ENCODE data around the gene MARK1. TPM values are rescaled to one million over a fixed set of nuclear protein-coding genes. Genes with fewer than 3 reads are reported as not detected.

Gene MARK1
- total and polyA plus RNA-seq, 10 of the 15 experiments (the other 5 are each of a cell fraction or from before 2014, with no cell fraction given) = 0.02 to 0.67 (median 0.12) TPM; not detected in 6

DNA sequence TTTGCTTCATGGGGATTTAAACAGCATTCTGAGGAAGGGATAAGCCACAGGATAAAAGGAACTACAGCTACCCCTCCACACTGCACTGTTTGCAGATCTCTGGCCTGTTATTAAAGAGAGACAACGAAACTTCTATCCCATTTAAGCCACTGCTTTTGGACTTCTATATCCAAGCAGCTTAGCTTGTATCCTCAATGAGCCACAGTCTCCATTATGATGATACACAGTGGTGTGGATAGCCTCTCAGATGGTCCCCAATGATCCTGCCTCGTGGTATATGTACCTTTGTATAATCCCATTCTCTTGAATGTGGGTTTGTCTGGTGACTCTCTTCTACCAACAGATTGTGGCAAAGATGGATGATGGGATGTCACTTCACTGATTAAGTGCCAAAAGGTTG, 36.0 kb upstream of the MARK1 start (continued):
- TF ChIP-seq STAT3 (IDR thresholded peaks at IDR 0.05; ENCODE audit: low read depth, low read length) (no peak), EZH2 (IDR thresholded peaks at IDR 0.05; ENCODE audit: borderline replicate concordance, control insufficient read depth, low read depth, low read length) (no peak), POLR2A (IDR thresholded peaks at IDR 0.05; ENCODE audit: low read depth, low read length) (no peak), POU2F2 (IDR thresholded peaks at IDR 0.05; ENCODE audit: borderline replicate concordance, low read depth, low read length) (no peak), TBL1XR1 (IDR thresholded peaks at IDR 0.05; ENCODE audit: low read depth, low read length) (no peak), GABPA (IDR thresholded peaks at IDR 0.05; ENCODE audit: low read depth) (no peak), SREBF2 (IDR thresholded peaks at IDR 0.05; ENCODE audit: low read length) (no peak)

DNA sequence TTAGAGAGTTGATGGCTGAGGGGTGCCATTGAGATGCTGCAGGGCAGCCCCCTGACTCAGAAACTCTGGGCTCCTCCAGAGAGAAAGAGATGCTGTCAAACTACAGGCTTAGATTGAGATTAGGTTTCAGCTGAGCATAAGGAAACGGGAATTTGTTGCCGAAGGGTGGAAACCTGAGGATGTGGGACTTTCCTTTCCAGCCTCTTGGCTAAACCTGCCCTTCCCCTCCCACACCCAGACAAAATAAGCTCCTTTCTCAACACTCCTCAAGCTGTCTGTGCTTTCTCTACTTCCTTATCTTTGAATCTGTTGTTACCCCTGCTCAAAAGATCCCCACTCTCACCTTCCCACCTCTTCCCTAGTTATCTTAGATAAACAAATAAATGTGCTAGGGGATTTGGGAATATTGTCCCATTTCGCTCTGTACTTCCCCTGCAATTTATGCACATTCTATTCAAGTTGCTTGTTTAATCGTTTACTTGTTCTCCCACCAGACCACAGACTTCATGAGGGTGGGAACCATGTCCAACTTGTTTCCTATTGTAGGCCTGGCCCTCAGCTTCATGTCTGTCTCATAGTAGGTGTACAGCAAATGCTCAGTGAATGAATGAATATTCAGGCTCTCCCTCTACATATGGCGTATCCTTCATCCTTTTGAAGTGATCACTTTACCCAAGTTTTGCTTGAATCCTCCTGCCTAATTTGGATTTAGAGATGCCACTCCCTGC, 30.6 kb upstream of the MARK1 start:
- TF ChIP-seq, protein P1, sequence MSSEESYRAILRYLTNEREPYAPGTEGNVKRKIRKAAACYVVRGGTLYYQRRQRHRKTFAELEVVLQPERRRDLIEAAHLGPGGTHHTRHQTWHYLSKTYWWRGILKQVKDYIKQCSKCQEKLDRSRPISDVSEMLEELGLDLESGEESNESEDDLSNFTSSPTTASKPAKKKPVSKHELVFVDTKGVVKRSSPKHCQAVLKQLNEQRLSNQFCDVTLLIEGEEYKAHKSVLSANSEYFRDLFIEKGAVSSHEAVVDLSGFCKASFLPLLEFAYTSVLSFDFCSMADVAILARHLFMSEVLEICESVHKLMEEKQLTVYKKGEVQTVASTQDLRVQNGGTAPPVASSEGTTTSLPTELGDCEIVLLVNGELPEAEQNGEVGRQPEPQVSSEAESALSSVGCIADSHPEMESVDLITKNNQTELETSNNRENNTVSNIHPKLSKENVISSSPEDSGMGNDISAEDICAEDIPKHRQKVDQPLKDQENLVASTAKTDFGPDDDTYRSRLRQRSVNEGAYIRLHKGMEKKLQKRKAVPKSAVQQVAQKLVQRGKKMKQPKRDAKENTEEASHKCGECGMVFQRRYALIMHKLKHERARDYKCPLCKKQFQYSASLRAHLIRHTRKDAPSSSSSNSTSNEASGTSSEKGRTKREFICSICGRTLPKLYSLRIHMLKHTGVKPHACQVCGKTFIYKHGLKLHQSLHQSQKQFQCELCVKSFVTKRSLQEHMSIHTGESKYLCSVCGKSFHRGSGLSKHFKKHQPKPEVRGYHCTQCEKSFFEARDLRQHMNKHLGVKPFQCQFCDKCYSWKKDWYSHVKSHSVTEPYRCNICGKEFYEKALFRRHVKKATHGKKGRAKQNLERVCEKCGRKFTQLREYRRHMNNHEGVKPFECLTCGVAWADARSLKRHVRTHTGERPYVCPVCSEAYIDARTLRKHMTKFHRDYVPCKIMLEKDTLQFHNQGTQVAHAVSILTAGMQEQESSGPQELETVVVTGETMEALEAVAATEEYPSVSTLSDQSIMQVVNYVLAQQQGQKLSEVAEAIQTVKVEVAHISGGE (CRISPR knock-in tag; IDR thresholded peaks at IDR 0.05) = no peak
- SMC1A ChIA-PET (ENCODE audit: uncharacterized antibody, unreplicated experiment) = interaction anchor here (0.6 kb wide), 1 partner anchor 647 kb away, joined by 3 read pairs; no protein-coding TSS in a partner anchor
- WGBS (ENCODE audit: insufficient coverage, insufficient replicate concordance, low lambda C conversion rate, missing lambda C conversion rate) = 1% methylated on average over 5 of the region's 5 CpGs

More for the DNA sequence above, 30.6 kb upstream of the MARK1 start:
- no peak overlapping the region for H3K9ac ChIP-seq (ENCODE audit: control insufficient read depth, insufficient read depth, low read length)
- no TSS peak for BruUV-seq (replicated peaks)
- intact Hi-C loops (cut with micrococcal nuclease; ENCODE audit: unreplicated experiment) = no loop called here
- POLR2A ChIA-PET = no interaction called here
- H3K9me3 ChIP-seq (replicated peaks; ENCODE audit: control insufficient read depth, insufficient read depth, low read length) = no peaks in the 10 kb centered on the region
- H3K4me3 ChIP-seq = no peak overlapping the region
- no peak overlapping the region for H2AFZ ChIP-seq (ENCODE audit: control insufficient read depth, low read depth, low read length)
- in situ Hi-C loops (cut with MboI) = no loop called here
- RAD21 ChIA-PET (ENCODE audit: unreplicated experiment) = no interaction called here
- no peak for DNase-seq (ENCODE audit: low read depth, low spot score)
- H4K20me1 ChIP-seq (ENCODE audit: control insufficient read depth, insufficient read depth) = no peaks in the 10 kb centered on the region
- H3K4me2 ChIP-seq (ENCODE audit: control insufficient read depth, insufficient read depth) = no peak overlapping the region
- no peaks in the 10 kb centered on the region for H3K79me2 ChIP-seq (ENCODE audit: control insufficient read depth, insufficient read depth, low read length)
- ATAC-seq = no peak
- H3K4me1 ChIP-seq (ENCODE audit: control insufficient read depth, insufficient read depth, low read length) = no peaks in the 10 kb centered on the region
- H3K27me3 ChIP-seq (replicated peaks in 1 of 2; ENCODE audit: control insufficient read depth in 2 of 2, insufficient read depth in 2 of 2, low read length in 1 of 2) = no peaks in the 10 kb centered on the region
- H3K27ac ChIP-seq (ENCODE audit: control insufficient read depth, insufficient read depth) = no peak overlapping the region
- no peaks in the 10 kb centered on the region for H3K36me3 ChIP-seq (ENCODE audit: control insufficient read depth in 2 of 2, insufficient read depth in 2 of 2, low read length in 1 of 2)
- CTCF ChIA-PET = no interaction called here
- no peak for FAIRE-seq

Data from GM12878 (cell line).